ENCODE data around the gene UGGT1. TPM values are rescaled to one million over a fixed set of nuclear protein-coding genes. Genes with fewer than 3 reads are reported as not detected.
A peak's percentile ranks its signal among the peaks of the same experiment; 100 is the strongest.

UGGT1 gene
- total and polyA plus RNA-seq, 2 donors from 2014 or later, result 7.0 to 52.3 TPM

GRCh38 chr2:128235581-128235980, 144.6 kb downstream of the UGGT1 start:
- H3K27me3 ChIP-seq (ENCODE audit: control insufficient read depth, insufficient read depth, low read length), result no peaks in the 10 kb centered on the region
- intact Hi-C loops (cut with DNase I), result no loop called here
- no peak overlapping the region for H3K9ac ChIP-seq (ENCODE audit: low read length in 3 of 3)
- H3K27ac ChIP-seq (ENCODE audit: low read depth in 2 of 2, low read length in 2 of 2), result no peak overlapping the region
- TF ChIP-seq, protein P1, sequence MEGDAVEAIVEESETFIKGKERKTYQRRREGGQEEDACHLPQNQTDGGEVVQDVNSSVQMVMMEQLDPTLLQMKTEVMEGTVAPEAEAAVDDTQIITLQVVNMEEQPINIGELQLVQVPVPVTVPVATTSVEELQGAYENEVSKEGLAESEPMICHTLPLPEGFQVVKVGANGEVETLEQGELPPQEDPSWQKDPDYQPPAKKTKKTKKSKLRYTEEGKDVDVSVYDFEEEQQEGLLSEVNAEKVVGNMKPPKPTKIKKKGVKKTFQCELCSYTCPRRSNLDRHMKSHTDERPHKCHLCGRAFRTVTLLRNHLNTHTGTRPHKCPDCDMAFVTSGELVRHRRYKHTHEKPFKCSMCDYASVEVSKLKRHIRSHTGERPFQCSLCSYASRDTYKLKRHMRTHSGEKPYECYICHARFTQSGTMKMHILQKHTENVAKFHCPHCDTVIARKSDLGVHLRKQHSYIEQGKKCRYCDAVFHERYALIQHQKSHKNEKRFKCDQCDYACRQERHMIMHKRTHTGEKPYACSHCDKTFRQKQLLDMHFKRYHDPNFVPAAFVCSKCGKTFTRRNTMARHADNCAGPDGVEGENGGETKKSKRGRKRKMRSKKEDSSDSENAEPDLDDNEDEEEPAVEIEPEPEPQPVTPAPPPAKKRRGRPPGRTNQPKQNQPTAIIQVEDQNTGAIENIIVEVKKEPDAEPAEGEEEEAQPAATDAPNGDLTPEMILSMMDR (IDR thresholded peaks at IDR 0.05; ENCODE audit: borderline replicate concordance, extremely low read depth, insufficient read depth), result no peak
- H3K36me3 ChIP-seq (ENCODE audit: control insufficient read depth in 2 of 3, insufficient read depth in 3 of 3, low read length in 3 of 3), result no peaks in the 10 kb centered on the region
- FAIRE-seq (no peak), DNase-seq (no peak)
- no peaks in the 10 kb centered on the region for H3K9me3 ChIP-seq (ENCODE audit: control insufficient read depth in 2 of 3, insufficient read depth in 1 of 3, low read length in 3 of 3)
- H3K4me3 ChIP-seq (ENCODE audit: low read length in 3 of 3), result no peak overlapping the region
- no peaks in the 10 kb centered on the region for H3K4me1 ChIP-seq (ENCODE audit: control insufficient read depth in 2 of 3, insufficient read depth in 2 of 3, low read depth in 1 of 3, low read length in 3 of 3)

DNA sequence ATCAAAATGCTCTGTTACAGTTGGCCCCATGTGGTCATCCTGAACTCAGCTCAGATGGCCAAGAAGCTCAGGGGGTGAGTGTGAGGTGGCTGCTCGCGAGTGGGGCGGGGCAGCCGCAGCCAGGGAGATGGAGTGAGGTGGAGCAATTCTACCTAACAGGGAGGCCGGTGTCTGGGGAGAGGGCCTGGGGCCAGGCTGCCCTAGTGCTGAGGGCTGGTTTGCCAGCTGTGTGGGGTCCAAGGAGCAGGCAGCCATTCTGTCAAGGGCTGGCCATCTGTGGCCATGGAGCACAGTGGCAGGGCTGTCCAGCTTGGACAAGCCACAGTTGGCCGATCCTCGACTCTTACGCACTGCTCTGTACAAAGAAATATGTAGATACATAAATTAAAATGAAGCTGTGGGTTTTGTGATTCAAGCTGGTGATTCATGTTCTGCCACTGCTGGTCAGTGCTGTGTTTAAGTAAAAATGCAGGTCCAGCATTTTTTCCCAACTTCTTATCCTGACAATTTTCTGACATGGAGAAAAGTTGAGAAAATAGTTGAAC, 145.6 kb downstream of the UGGT1 start:
- Histone ChIP-seq H3K9me3 (ENCODE audit: control insufficient read depth in 2 of 3, insufficient read depth in 1 of 3, low read length in 3 of 3) (no peaks in the 10 kb centered on the region), H3K4me3 (ENCODE audit: low read length in 3 of 3) (no peak overlapping the region), H3K9ac (ENCODE audit: low read length in 3 of 3) (no peak overlapping the region), H3K27me3 (ENCODE audit: control insufficient read depth, insufficient read depth, low read length) (no peaks in the 10 kb centered on the region), H3K36me3 (ENCODE audit: control insufficient read depth in 2 of 3, insufficient read depth in 3 of 3, low read length in 3 of 3) (no peaks in the 10 kb centered on the region), H3K27ac (ENCODE audit: low read depth in 2 of 2, low read length in 2 of 2) (no peak overlapping the region), H3K4me1 (ENCODE audit: control insufficient read depth in 2 of 3, insufficient read depth in 2 of 3, low read depth in 1 of 3, low read length in 3 of 3) (no peaks in the 10 kb centered on the region)
- no peak for DNase-seq
- TF ChIP-seq, protein P1 (IDR thresholded peaks at IDR 0.05; ENCODE audit: borderline replicate concordance, extremely low read depth, insufficient read depth), result no peak
- FAIRE-seq, result no peak
- intact Hi-C loops (cut with DNase I), result no loop called here

- Histone ChIP-seq H3K27ac (ENCODE audit: low read depth in 2 of 2, low read length in 2 of 2) (no peak overlapping the region), H3K4me1 (ENCODE audit: control insufficient read depth in 2 of 3, insufficient read depth in 2 of 3, low read depth in 1 of 3, low read length in 3 of 3) (no peaks in the 10 kb centered on the region), H3K27me3 (ENCODE audit: control insufficient read depth, insufficient read depth, low read length) (no peaks in the 10 kb centered on the region), H3K9me3 (ENCODE audit: control insufficient read depth in 2 of 3, insufficient read depth in 1 of 3, low read length in 3 of 3) (no peaks in the 10 kb centered on the region), H3K36me3 (ENCODE audit: control insufficient read depth in 2 of 3, insufficient read depth in 3 of 3, low read length in 3 of 3) (no peaks in the 10 kb centered on the region), H3K4me3 (ENCODE audit: low read length in 3 of 3) (no peak overlapping the region), H3K9ac (ENCODE audit: low read length in 3 of 3) (no peak overlapping the region)
- no peak for FAIRE-seq
- intact Hi-C loops (cut with DNase I), result no loop called here
- TF ChIP-seq, protein P1 (IDR thresholded peaks at IDR 0.05; ENCODE audit: borderline replicate concordance, extremely low read depth, insufficient read depth), result no peak
- DNase-seq, result peak in 1 of 5 donors; percentile 30
Measured at GRCh38 chr2:128237081-128237534, 146.1 kb downstream of the UGGT1 start.

Data from kidney (tissue), 14 donors.